GM23248 (cell line): Measurements from ENCODE around the gene FOXA1. TPM values are rescaled to one million over a fixed set of nuclear protein-coding genes. Genes with fewer than 3 reads are reported as not detected.

Experiments used
- DNase-seq: peaks from one replicate; pipeline ENCODE4 v3.0.0-alpha.2; 2015
- H2AFZ ChIP-seq: fragments of 200-600 bp; sonication (generic); 2 replicates; pipeline ENCODE4 v1.6.1; 2016; ENCODE audit warnings: antibody characterized with exemption
- H3F3A ChIP-seq: fragments of 200-600 bp; sonication (generic); 2 replicates; pipeline ENCODE4 v1.6.1; 2016; ENCODE audit warnings: mild to moderate bottlenecking, antibody characterized with exemption, mixed run types; ENCODE audit not compliant: insufficient read depth
- H3K27ac ChIP-seq: fragments of 200-600 bp; sonication (generic); 2 replicates; pipeline ENCODE4 v1.5.1; 2016; ENCODE audit warnings: mild to moderate bottlenecking
- H3K27me3 ChIP-seq: fragments of 200-600 bp; sonication (generic); replicated peaks from 2 replicates; pipeline ENCODE4 v1.6.1; 2016; ENCODE audit warnings: mild to moderate bottlenecking; ENCODE audit not compliant: insufficient read depth
- H3K36me3 ChIP-seq: fragments of 200-600 bp; sonication (generic); 2 replicates; pipeline ENCODE4 v1.6.1; 2016; ENCODE audit warnings: low read depth, mild to moderate bottlenecking
- H3K4me1 ChIP-seq: fragments of 200-600 bp; sonication (generic); 2 replicates; pipeline ENCODE4 v1.6.1; 2016; ENCODE audit warnings: mild to moderate bottlenecking; ENCODE audit not compliant: insufficient read depth
- H3K4me2 ChIP-seq: fragments of 200-600 bp; sonication (generic); one replicate; pipeline ENCODE4 v1.6.1; 2016; ENCODE audit warnings: mild to moderate bottlenecking; ENCODE audit not compliant: unreplicated experiment
- H3K4me3 ChIP-seq: fragments of 200-600 bp; sonication (generic); 2 replicates; pipeline ENCODE4 v1.5.1; 2016; ENCODE audit warnings: mild to moderate bottlenecking
- H3K79me2 ChIP-seq: fragments of 200-600 bp; sonication (generic); 2 replicates; pipeline ENCODE4 v1.6.1; 2016; ENCODE audit warnings: mild to moderate bottlenecking; ENCODE audit not compliant: insufficient read depth
- H3K9ac ChIP-seq: fragments of 200-600 bp; sonication (generic); 2 replicates; pipeline ENCODE4 v1.6.1; 2016; ENCODE audit warnings: mild to moderate bottlenecking
- H3K9me2 ChIP-seq: fragments of 200-600 bp; sonication (generic); 2 replicates; pipeline ENCODE4 v1.6.1; 2016; ENCODE audit warnings: mixed run types, mild to moderate bottlenecking, moderate library complexity; ENCODE audit not compliant: insufficient read depth
- H3K9me3 ChIP-seq: fragments of 200-600 bp; sonication (generic); one replicate; pipeline ENCODE4 v1.6.1; 2017; ENCODE audit warnings: low read depth
- H4K20me1 ChIP-seq: fragments of 200-600 bp; sonication (generic); 2 replicates; pipeline ENCODE4 v1.6.0; 2016; ENCODE audit not compliant: insufficient read depth
- EZH2 ChIP-seq: fragments of 200-600 bp; sonication (generic); IDR thresholded peaks from 2 replicates; pipeline ENCODE4 v1.6.1; 2018; ENCODE audit warnings: antibody characterized with exemption, mild to moderate bottlenecking; ENCODE audit not compliant: insufficient read depth, poor library complexity, severe bottlenecking
- EZH2phosphoT487 ChIP-seq: fragments of 200-600 bp; sonication (generic); IDR thresholded peaks from 2 replicates; pipeline ENCODE4 v1.6.1; 2018; ENCODE audit warnings: antibody characterized with exemption, moderate library complexity, mild to moderate bottlenecking, low read depth; ENCODE audit not compliant: insufficient read depth
- WGBS, 2 experiments: methylation state at CpG; one replicate each; pipeline ENCODE4 v1.1.6; 2015 to 2017; ENCODE audit warnings: low lambda C conversion rate in 2 of 2, low coverage in 1 of 2; ENCODE audit errors: missing lambda C conversion rate in 2 of 2; 5-methylcytosine and 5-hydroxymethylcytosine counted together
- in situ Hi-C: fragments of 300-500 bp; cut with MboI; formaldehyde crosslinking; loops from 2 replicates; pipeline ENCODE4 v1.15.0; 2020
- polyA plus RNA-seq: library from polyadenylated mRNA; unstranded; fragments of >200 nt; fragmentation: Nextera tagmentation; extraction: Ambion mirVana; gene quantifications from 2 replicates; pipeline ENCODE4 v1.2.1, GENCODE V29; 2016
- total RNA-seq: library from RNA; depleted of rRNA; stranded (reverse); fragments of >200 nt; shearing (Covaris generic); gene quantifications from 2 replicates; pipeline ENCODE4 v1.2.3, GENCODE V29; 2014

FOXA1 gene
- total and polyA plus RNA-seq, 2 experiments from 2014 or later: 0.10 TPM; not detected in 1

DNA sequence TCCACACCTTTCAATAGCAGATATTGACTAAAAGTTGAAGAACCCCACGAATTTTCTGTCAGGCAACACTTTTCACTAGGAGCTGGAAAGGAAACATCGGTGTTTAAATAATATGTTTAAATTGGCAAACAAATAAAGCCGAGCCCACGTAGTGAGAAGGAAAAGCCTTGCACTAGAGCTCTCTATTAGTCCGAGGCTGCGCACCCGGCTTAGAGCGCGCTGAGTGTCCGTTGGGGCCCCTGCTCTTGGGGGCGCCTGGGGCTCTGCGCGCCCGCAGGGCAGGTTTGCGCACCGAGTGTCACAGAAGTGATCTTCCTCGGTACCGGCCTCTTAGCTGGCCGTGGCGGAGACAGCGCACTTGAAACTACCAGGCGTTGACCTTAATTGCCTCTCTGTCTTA is 6.8 kb upstream of the FOXA1 start:
- no peak overlapping the region for H3K27ac ChIP-seq
- H3K79me2 ChIP-seq: no peaks in the 10 kb centered on the region
- TF ChIP-seq EZH2phosphoT487 (no peak), EZH2 (no peak)
- no peaks in the 10 kb centered on the region for H3K9me3 ChIP-seq
- WGBS, 2 experiments: 17 to 19% methylated on average over 22 of the region's 22 CpGs
- peaks cover 97% of the 10 kb centered on the region for H3K27me3 ChIP-seq
- H3K9ac ChIP-seq: no peak overlapping the region
- no peak overlapping the region for H2AFZ ChIP-seq
- H4K20me1 ChIP-seq: no peaks in the 10 kb centered on the region
- H3K36me3 ChIP-seq: no peaks in the 10 kb centered on the region
- H3F3A ChIP-seq: no peaks in the 10 kb centered on the region
- in situ Hi-C loops: loop anchor here (10.0 kb wide), 1 partner anchor 357 kb away; no protein-coding TSS in a partner anchor
- no peak overlapping the region for H3K4me2 ChIP-seq
- no peaks in the 10 kb centered on the region for H3K4me1 ChIP-seq
- no peak overlapping the region for H3K4me3 ChIP-seq
- H3K9me2 ChIP-seq: no peaks in the 10 kb centered on the region
- no peak for DNase-seq

DNA sequence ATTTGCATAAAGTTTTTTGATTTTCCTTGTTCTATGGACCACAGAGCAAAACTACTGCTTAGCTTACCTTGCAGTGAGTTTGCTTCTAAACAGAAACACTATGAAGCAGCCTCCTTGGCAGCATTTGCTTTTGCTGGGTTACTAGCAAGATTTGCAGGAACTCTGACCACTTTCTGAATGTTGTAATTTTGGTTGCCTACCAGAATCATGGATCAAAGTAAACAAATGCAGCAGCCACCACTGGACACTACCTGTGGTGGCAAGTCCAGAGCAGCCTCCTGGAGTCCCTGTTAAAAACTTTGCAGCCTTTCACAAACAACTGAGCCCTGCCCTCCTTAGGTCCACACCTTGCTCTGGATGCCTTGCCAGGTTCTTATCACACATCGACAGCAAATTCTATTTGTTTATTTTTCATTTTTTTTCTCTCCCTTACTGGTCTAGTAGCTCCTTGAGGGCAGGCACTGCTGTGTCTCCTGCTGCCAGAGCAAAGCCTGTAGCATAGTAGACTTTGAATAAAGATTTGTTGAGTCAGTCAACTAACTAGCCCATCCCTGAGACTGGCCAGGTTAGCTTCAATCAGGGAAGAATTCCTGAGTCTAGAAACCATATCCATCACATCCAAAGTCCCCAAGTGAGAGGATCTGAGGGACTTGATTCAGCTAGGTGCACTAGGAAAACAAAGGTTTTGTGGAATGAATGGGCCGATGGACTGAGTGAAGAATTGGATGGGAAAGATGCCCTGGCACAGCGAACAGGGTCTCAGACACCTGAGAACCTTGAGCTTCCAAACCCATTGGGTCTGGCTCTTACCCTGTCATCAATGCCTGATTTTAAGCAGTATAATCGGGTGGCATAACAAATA is 6.1 kb upstream of the FOXA1 start:
- Histone ChIP-seq H3K4me1 (no peaks in the 10 kb centered on the region), H3K79me2 (no peaks in the 10 kb centered on the region), H3K9me2 (no peaks in the 10 kb centered on the region), H3K4me2 (no peak overlapping the region), H3F3A (no peaks in the 10 kb centered on the region), H3K4me3 (no peak overlapping the region), H3K36me3 (no peaks in the 10 kb centered on the region), H2AFZ (no peak overlapping the region), H3K27me3 (peaks cover 99% of the 10 kb centered on the region), H3K9ac (no peak overlapping the region), H3K27ac (no peak overlapping the region), H4K20me1 (no peaks in the 10 kb centered on the region), H3K9me3 (no peaks in the 10 kb centered on the region)
- no peak for DNase-seq
- 13 to 17% methylated on average over 4 of the region's 4 CpGs for WGBS, 2 experiments
- TF ChIP-seq EZH2phosphoT487 (no peak), EZH2 (no peak)
- in situ Hi-C loops: loop anchor here (10.0 kb wide), 1 partner anchor 356 kb away; no protein-coding TSS in a partner anchor

DNA sequence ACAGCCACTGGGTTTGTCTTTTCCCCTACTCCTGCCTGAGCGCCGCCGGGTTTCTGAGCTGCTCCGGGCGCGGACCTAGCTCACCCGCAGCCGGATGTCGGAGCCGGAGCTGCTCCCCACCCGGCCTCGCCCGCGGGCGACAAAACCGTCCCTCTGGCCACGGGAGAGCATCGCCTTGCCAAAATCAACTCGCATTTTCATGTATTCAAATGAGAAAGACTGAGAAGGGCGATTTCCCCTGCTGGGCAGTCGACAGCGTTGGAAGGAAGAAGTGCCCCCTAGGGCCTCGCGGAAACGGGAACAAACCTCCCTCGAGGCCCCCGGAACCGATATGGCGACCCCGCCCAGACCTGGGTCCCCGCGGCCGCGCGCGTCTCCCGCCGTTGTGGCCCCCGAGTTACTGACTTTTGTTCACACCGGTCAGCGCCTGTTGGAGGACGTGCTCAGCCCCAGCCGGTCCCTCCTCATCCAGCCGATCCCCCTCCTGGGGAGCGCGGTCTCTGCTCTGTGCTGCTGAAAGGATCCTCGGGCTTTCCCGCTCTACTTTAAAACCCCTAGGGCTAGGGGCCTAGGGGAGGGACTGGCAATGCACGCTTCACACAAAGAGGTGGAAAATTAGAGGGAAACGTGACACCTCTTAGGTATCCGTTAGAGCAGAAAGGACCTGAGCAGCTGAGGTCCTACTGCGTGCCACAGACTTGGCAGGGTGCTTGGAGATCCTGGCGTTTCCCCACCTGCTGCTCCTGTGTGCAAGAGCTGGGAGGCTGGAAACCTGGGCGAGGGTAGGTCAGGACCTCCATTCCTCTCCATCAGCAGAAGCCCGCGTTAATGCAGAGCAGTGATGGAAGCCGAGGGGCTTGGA is 4.7 kb upstream of the FOXA1 start:
- peaks cover 92% of the 10 kb centered on the region for H3K27me3 ChIP-seq
- in situ Hi-C loops: loop anchor here (10.0 kb wide), 1 partner anchor 355 kb away; no protein-coding TSS in a partner anchor

More for the DNA sequence above, 4.7 kb upstream of the FOXA1 start:
- Histone ChIP-seq H3K36me3 (no peaks in the 10 kb centered on the region), H3K9me3 (no peaks in the 10 kb centered on the region), H3K27ac (no peak overlapping the region), H3K9me2 (no peaks in the 10 kb centered on the region), H2AFZ (no peak overlapping the region), H4K20me1 (no peaks in the 10 kb centered on the region), H3K4me1 (peaks cover 5% of the 10 kb centered on the region; the same call in 1 of the 2 replicates), H3K4me3 (peak overlapping the region; percentile 15; the same call in 1 of the 2 replicates), H3K9ac (no peak overlapping the region), H3K4me2 (peak overlapping the region; percentile 21), H3K79me2 (no peaks in the 10 kb centered on the region), H3F3A (no peaks in the 10 kb centered on the region)
- WGBS, 2 experiments: 7 to 8% methylated on average over 54 to 57 of the region's 57 CpGs
- DNase-seq: peak; percentile 35
- TF ChIP-seq EZH2 (peak; percentile 28), EZH2phosphoT487 (no peak)
